ENCODE results near the gene ERVV-1. TPM values are rescaled to one million over a fixed set of nuclear protein-coding genes. Genes with fewer than 3 reads are reported as not detected.
A peak's percentile ranks its signal among the peaks of the same experiment; 100 is the strongest.

Gene ERVV-1
- polyA plus RNA-seq, 2 donors: not detected

- H3K4me3 ChIP-seq (ENCODE audit: low read depth in 1 of 2, low read length in 2 of 2): peak overlapping the region; percentile 41 to 57
- H3K36me3 ChIP-seq (ENCODE audit: control insufficient read depth in 2 of 2, insufficient read depth in 2 of 2, low read length in 1 of 2): no peaks in the 10 kb centered on the region
- peak overlapping the region; percentile 23 to 78 for H3K27ac ChIP-seq (ENCODE audit: low read depth in 2 of 2, low read length in 1 of 2)
- H3K27me3 ChIP-seq (ENCODE audit: control insufficient read depth in 1 of 2, insufficient read depth in 2 of 2, low read length in 2 of 2): no peaks in the 10 kb centered on the region
- peaks cover 0 to 7% of the 10 kb centered on the region in 2 donors for H3K9me3 ChIP-seq (ENCODE audit: control insufficient read depth in 2 of 2, insufficient read depth in 1 of 2, low read depth in 1 of 2, low read length in 1 of 2)
- WGBS, 2 donors: 2 to 4% methylated on average over 49 to 50 of the region's 50 CpGs
- peaks cover 0 to 5% of the 10 kb centered on the region in 2 donors for H3K4me1 ChIP-seq (ENCODE audit: control insufficient read depth in 2 of 2, insufficient read depth in 2 of 2, low read length in 1 of 2)
Observed at GRCh38 chr19:52993342-52994178, 20.2 kb upstream of the ERVV-1 start.

- Histone ChIP-seq H3K4me3 (ENCODE audit: low read depth in 1 of 2, low read length in 2 of 2) (no peak overlapping the region), H3K27ac (ENCODE audit: low read depth in 2 of 2, low read length in 1 of 2) (no peak overlapping the region), H3K9me3 (ENCODE audit: control insufficient read depth in 2 of 2, insufficient read depth in 1 of 2, low read depth in 1 of 2, low read length in 1 of 2) (peaks cover 0 to 7% of the 10 kb centered on the region in 2 donors), H3K4me1 (ENCODE audit: control insufficient read depth in 2 of 2, insufficient read depth in 2 of 2, low read length in 1 of 2) (peaks cover 0 to 5% of the 10 kb centered on the region in 2 donors), H3K36me3 (ENCODE audit: control insufficient read depth in 2 of 2, insufficient read depth in 2 of 2, low read length in 1 of 2) (no peaks in the 10 kb centered on the region), H3K27me3 (ENCODE audit: control insufficient read depth in 1 of 2, insufficient read depth in 2 of 2, low read length in 2 of 2) (no peaks in the 10 kb centered on the region)
- 89 to 91% methylated on average over 7 of the region's 7 CpGs for WGBS, 2 donors
Observed at GRCh38 chr19:52995711-52996110, 18.0 kb upstream of the ERVV-1 start.

DNA sequence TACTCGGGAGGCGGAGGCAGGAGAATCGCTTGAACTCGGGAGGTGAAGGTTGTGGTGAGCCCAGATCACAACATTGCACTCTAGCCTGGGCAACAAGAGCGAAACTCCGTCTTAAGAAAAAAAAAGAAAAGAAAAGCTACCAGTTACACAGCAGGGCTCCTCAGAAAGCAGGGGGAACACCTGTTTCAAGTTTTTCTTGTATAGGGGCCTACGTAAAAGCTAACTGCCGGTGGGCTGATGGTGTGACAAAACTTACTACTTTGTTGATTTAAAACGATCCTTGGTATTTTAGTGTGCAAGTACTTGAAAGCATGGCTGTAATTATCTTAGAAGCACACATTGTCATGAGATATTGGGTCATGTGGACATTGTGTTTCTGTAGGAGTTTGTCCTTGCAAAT is 15.7 kb upstream of the ERVV-1 start:
- H3K36me3 ChIP-seq (ENCODE audit: control insufficient read depth in 2 of 2, insufficient read depth in 2 of 2, low read length in 1 of 2): no peaks in the 10 kb centered on the region
- H3K27me3 ChIP-seq (ENCODE audit: control insufficient read depth in 1 of 2, insufficient read depth in 2 of 2, low read length in 2 of 2): no peaks in the 10 kb centered on the region
- peaks cover 0 to 5% of the 10 kb centered on the region in 2 donors for H3K9me3 ChIP-seq (ENCODE audit: control insufficient read depth in 2 of 2, insufficient read depth in 1 of 2, low read depth in 1 of 2, low read length in 1 of 2)
- no peak overlapping the region for H3K27ac ChIP-seq (ENCODE audit: low read depth in 2 of 2, low read length in 1 of 2)
- no peak overlapping the region for H3K4me3 ChIP-seq (ENCODE audit: low read depth in 1 of 2, low read length in 2 of 2)
- WGBS, 2 donors: 74 to 81% methylated on average over 9 of the region's 9 CpGs
- peaks cover 0 to 2% of the 10 kb centered on the region in 2 donors for H3K4me1 ChIP-seq (ENCODE audit: control insufficient read depth in 2 of 2, insufficient read depth in 2 of 2, low read length in 1 of 2)

- H3K27ac ChIP-seq (ENCODE audit: low read depth in 2 of 2, low read length in 1 of 2): no peak overlapping the region
- peaks cover 0 to 2% of the 10 kb centered on the region in 2 donors for H3K9me3 ChIP-seq (ENCODE audit: control insufficient read depth in 2 of 2, insufficient read depth in 1 of 2, low read depth in 1 of 2, low read length in 1 of 2)
- H3K4me1 ChIP-seq (ENCODE audit: control insufficient read depth in 2 of 2, insufficient read depth in 2 of 2, low read length in 1 of 2): no peaks in the 10 kb centered on the region
- no peaks in the 10 kb centered on the region for H3K27me3 ChIP-seq (ENCODE audit: control insufficient read depth in 1 of 2, insufficient read depth in 2 of 2, low read length in 2 of 2)
- 27 to 48% methylated on average over 2 of the region's 2 CpGs for WGBS, 2 donors
- no peaks in the 10 kb centered on the region for H3K36me3 ChIP-seq (ENCODE audit: control insufficient read depth in 2 of 2, insufficient read depth in 2 of 2, low read length in 1 of 2)
- H3K4me3 ChIP-seq (ENCODE audit: low read depth in 1 of 2, low read length in 2 of 2): no peak overlapping the region
Observed at GRCh38 chr19:53002479-53002878, 11.2 kb upstream of the ERVV-1 start.

GRCh38 chr19:53004242-53004641 is 9.5 kb upstream of the ERVV-1 start:
- H3K4me1 ChIP-seq (ENCODE audit: control insufficient read depth in 2 of 2, insufficient read depth in 2 of 2, low read length in 1 of 2): no peaks in the 10 kb centered on the region
- H3K27me3 ChIP-seq (ENCODE audit: control insufficient read depth in 1 of 2, insufficient read depth in 2 of 2, low read length in 2 of 2): no peaks in the 10 kb centered on the region
- 81% methylated on average over 5 of the region's 5 CpGs for WGBS, 2 donors
- peaks cover 0 to 7% of the 10 kb centered on the region in 2 donors for H3K9me3 ChIP-seq (ENCODE audit: control insufficient read depth in 2 of 2, insufficient read depth in 1 of 2, low read depth in 1 of 2, low read length in 1 of 2)
- H3K27ac ChIP-seq (ENCODE audit: low read depth in 2 of 2, low read length in 1 of 2): no peak overlapping the region
- H3K4me3 ChIP-seq (ENCODE audit: low read depth in 1 of 2, low read length in 2 of 2): no peak overlapping the region
- H3K36me3 ChIP-seq (ENCODE audit: control insufficient read depth in 2 of 2, insufficient read depth in 2 of 2, low read length in 1 of 2): no peaks in the 10 kb centered on the region

DNA sequence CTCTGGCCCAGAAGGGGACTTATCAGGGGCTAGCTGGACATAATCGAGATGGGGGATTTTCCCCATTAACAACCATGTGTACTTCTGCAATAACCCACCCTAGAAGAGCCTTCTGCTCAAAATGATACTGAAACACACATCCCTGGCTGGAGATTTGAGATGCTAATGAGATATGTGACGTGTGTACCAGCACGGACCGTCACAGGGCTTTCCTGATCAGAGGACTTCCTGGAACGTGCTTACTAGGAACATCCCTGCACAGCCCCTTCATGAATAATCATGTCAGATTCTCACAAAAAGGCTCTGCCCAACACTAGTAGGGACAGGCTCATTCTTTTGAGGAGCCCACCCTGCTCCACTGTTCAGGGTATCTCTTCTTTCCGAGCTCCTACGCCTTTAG is 6.5 kb upstream of the ERVV-1 start:
- no peaks in the 10 kb centered on the region for H3K4me1 ChIP-seq (ENCODE audit: control insufficient read depth in 2 of 2, insufficient read depth in 2 of 2, low read length in 1 of 2)

DNA sequence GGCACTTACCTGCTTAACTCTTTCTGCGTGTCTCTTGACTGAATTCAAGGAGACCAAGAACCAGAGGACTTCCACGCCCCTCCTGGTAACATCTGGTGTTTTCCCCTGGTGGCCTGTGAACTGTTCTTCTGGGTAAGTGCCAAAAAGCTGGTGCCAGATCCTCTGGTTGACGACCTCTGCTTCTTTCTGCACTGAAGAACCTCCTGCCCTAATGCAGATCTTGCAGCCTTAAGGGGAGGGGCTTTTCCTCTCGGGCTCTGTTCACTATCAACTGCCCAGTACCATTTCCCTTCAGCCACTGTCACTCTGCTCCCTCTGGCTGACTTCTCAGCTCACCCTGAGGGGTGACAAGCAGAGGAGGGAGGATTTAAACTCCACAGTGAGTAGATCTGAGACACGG is 6.1 kb upstream of the ERVV-1 start:
- H3K4me1 ChIP-seq (ENCODE audit: control insufficient read depth in 2 of 2, insufficient read depth in 2 of 2, low read length in 1 of 2): no peaks in the 10 kb centered on the region
- 45 to 51% methylated on average over 5 of the region's 5 CpGs for WGBS, 2 donors
- no peak overlapping the region for H3K4me3 ChIP-seq (ENCODE audit: low read depth in 1 of 2, low read length in 2 of 2)

More for the DNA sequence above, 6.5 kb upstream of the ERVV-1 start:
- no peak overlapping the region for H3K27ac ChIP-seq (ENCODE audit: low read depth in 2 of 2, low read length in 1 of 2)
- 64 to 77% methylated on average over 7 of the region's 7 CpGs for WGBS, 2 donors
- no peaks in the 10 kb centered on the region for H3K36me3 ChIP-seq (ENCODE audit: control insufficient read depth in 2 of 2, insufficient read depth in 2 of 2, low read length in 1 of 2)
- H3K27me3 ChIP-seq (ENCODE audit: control insufficient read depth in 1 of 2, insufficient read depth in 2 of 2, low read length in 2 of 2): no peaks in the 10 kb centered on the region
- no peak overlapping the region for H3K4me3 ChIP-seq (ENCODE audit: low read depth in 1 of 2, low read length in 2 of 2)
- H3K9me3 ChIP-seq (ENCODE audit: control insufficient read depth in 2 of 2, insufficient read depth in 1 of 2, low read depth in 1 of 2, low read length in 1 of 2): peaks cover 6 to 12% of the 10 kb centered on the region in 2 donors

GRCh38 chr19:53008061-53008778 is 5.5 kb upstream of the ERVV-1 start:
- no peak overlapping the region for H3K4me3 ChIP-seq (ENCODE audit: low read depth in 1 of 2, low read length in 2 of 2)
- no peaks in the 10 kb centered on the region for H3K36me3 ChIP-seq (ENCODE audit: control insufficient read depth in 2 of 2, insufficient read depth in 2 of 2, low read length in 1 of 2)
- H3K27me3 ChIP-seq (ENCODE audit: control insufficient read depth in 1 of 2, insufficient read depth in 2 of 2, low read length in 2 of 2): no peaks in the 10 kb centered on the region
- peaks cover 6 to 12% of the 10 kb centered on the region in 2 donors for H3K9me3 ChIP-seq (ENCODE audit: control insufficient read depth in 2 of 2, insufficient read depth in 1 of 2, low read depth in 1 of 2, low read length in 1 of 2)
- H3K27ac ChIP-seq (ENCODE audit: low read depth in 2 of 2, low read length in 1 of 2): no peak overlapping the region
- 68 to 73% methylated on average over 25 of the region's 25 CpGs for WGBS, 2 donors
- H3K4me1 ChIP-seq (ENCODE audit: control insufficient read depth in 2 of 2, insufficient read depth in 2 of 2, low read length in 1 of 2): no peaks in the 10 kb centered on the region

More for the DNA sequence above, 6.1 kb upstream of the ERVV-1 start:
- Histone ChIP-seq H3K9me3 (ENCODE audit: control insufficient read depth in 2 of 2, insufficient read depth in 1 of 2, low read depth in 1 of 2, low read length in 1 of 2) (peaks cover 6 to 12% of the 10 kb centered on the region in 2 donors), H3K27ac (ENCODE audit: low read depth in 2 of 2, low read length in 1 of 2) (no peak overlapping the region), H3K36me3 (ENCODE audit: control insufficient read depth in 2 of 2, insufficient read depth in 2 of 2, low read length in 1 of 2) (no peaks in the 10 kb centered on the region), H3K27me3 (ENCODE audit: control insufficient read depth in 1 of 2, insufficient read depth in 2 of 2, low read length in 2 of 2) (no peaks in the 10 kb centered on the region)

- H3K9me3 ChIP-seq (ENCODE audit: control insufficient read depth in 2 of 2, insufficient read depth in 1 of 2, low read depth in 1 of 2, low read length in 1 of 2): peaks cover 7 to 11% of the 10 kb centered on the region in 2 donors
- H3K36me3 ChIP-seq (ENCODE audit: control insufficient read depth in 2 of 2, insufficient read depth in 2 of 2, low read length in 1 of 2): no peaks in the 10 kb centered on the region
- WGBS, 2 donors: 47 to 52% methylated on average over 9 of the region's 9 CpGs
- no peaks in the 10 kb centered on the region for H3K4me1 ChIP-seq (ENCODE audit: control insufficient read depth in 2 of 2, insufficient read depth in 2 of 2, low read length in 1 of 2)
- no peaks in the 10 kb centered on the region for H3K27me3 ChIP-seq (ENCODE audit: control insufficient read depth in 1 of 2, insufficient read depth in 2 of 2, low read length in 2 of 2)
- H3K4me3 ChIP-seq (ENCODE audit: low read depth in 1 of 2, low read length in 2 of 2): no peak overlapping the region
- H3K27ac ChIP-seq (ENCODE audit: low read depth in 2 of 2, low read length in 1 of 2): no peak overlapping the region
Observed at GRCh38 chr19:53010494-53010893, 3.2 kb upstream of the ERVV-1 start.
